ENCODE results near the gene BAG3. TPM values are rescaled to one million over a fixed set of nuclear protein-coding genes. Genes with fewer than 3 reads are reported as not detected.

BAG3 gene
- total RNA-seq, 1 experiment from 2014 or later, result 35.2 TPM

DNA sequence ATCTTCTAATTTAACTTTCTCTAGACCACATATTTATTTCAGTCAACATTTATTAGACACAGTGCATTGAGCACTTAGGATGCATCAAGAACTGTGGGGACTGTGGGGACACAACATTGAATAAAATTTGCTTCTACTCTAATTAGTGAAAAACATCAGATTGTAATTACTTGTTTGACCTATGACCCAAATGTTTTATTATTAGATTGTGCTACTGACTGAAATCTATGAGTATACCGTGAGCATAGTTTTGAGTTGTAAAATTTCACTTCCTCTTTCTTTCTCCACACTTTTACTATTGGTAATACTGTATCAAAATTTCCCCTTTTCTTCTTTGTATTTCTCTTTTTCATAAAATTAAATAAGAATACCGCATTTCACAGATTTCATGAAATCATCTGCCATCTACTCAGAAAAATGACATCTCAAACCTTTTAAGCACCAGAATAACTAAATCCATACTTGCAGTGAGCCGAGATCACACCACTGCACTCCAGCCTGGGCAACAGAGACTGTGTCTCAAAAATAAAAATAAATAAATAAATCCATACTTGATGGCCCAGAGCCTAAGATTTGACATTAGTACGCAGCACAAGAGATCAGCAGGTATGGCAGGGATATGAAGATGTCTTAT, 49.3 kb downstream of the BAG3 start:
- Mint-ChIP-seq H3K9me3 (ENCODE audit: low read depth, unreplicated experiment) (peaks cover 4% of the 10 kb centered on the region), H3K4me3 (ENCODE audit: low read depth, unreplicated experiment) (no peak overlapping the region), H3K27me3 (ENCODE audit: unreplicated experiment) (no peaks in the 10 kb centered on the region), H3K36me3 (ENCODE audit: insufficient read depth, unreplicated experiment) (no peaks in the 10 kb centered on the region), H3K4me1 (ENCODE audit: low read depth, unreplicated experiment) (peaks cover 10% of the 10 kb centered on the region), H3K27ac (ENCODE audit: unreplicated experiment) (no peak overlapping the region)
- intact Hi-C loops (cut with micrococcal nuclease; ENCODE audit: unreplicated experiment), result no loop called here
- TF ChIP-seq, protein P1, sequence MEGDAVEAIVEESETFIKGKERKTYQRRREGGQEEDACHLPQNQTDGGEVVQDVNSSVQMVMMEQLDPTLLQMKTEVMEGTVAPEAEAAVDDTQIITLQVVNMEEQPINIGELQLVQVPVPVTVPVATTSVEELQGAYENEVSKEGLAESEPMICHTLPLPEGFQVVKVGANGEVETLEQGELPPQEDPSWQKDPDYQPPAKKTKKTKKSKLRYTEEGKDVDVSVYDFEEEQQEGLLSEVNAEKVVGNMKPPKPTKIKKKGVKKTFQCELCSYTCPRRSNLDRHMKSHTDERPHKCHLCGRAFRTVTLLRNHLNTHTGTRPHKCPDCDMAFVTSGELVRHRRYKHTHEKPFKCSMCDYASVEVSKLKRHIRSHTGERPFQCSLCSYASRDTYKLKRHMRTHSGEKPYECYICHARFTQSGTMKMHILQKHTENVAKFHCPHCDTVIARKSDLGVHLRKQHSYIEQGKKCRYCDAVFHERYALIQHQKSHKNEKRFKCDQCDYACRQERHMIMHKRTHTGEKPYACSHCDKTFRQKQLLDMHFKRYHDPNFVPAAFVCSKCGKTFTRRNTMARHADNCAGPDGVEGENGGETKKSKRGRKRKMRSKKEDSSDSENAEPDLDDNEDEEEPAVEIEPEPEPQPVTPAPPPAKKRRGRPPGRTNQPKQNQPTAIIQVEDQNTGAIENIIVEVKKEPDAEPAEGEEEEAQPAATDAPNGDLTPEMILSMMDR (IDR thresholded peaks at IDR 0.05; ENCODE audit: unreplicated experiment), result no peak
- DNase-seq, result no peak
- CTCF ChIA-PET, result no interaction called here
- BruUV-seq (replicated peaks), result no TSS peak

GRCh38 chr10:119701861-119702260, 50.7 kb downstream of the BAG3 start:
- Mint-ChIP-seq H3K4me3 (ENCODE audit: low read depth, unreplicated experiment) (no peak overlapping the region), H3K4me1 (ENCODE audit: low read depth, unreplicated experiment) (peaks cover 10% of the 10 kb centered on the region), H3K36me3 (ENCODE audit: insufficient read depth, unreplicated experiment) (no peaks in the 10 kb centered on the region), H3K27me3 (ENCODE audit: unreplicated experiment) (no peaks in the 10 kb centered on the region), H3K9me3 (ENCODE audit: low read depth, unreplicated experiment) (peaks cover 3% of the 10 kb centered on the region), H3K27ac (ENCODE audit: unreplicated experiment) (no peak overlapping the region)
- intact Hi-C loops (cut with micrococcal nuclease; ENCODE audit: unreplicated experiment), result no loop called here
- peak; percentile 23 for DNase-seq
- BruUV-seq (replicated peaks), result no TSS peak
- CTCF ChIA-PET, result interaction anchor here (0.6 to 1.2 kb wide), 6 partner anchors 26 to 968 kb away, joined by 3 to 5 read pairs (median 4); no protein-coding TSS in a partner anchor
- TF ChIP-seq, protein P1 (IDR thresholded peaks at IDR 0.05; ENCODE audit: unreplicated experiment), result no peak

GRCh38 chr10:119702583-119702982, 51.4 kb downstream of the BAG3 start:
- no peaks in the 10 kb centered on the region for H3K27me3 Mint-ChIP-seq (ENCODE audit: unreplicated experiment)
- H3K27ac Mint-ChIP-seq (ENCODE audit: unreplicated experiment), result no peak overlapping the region
- intact Hi-C loops (cut with micrococcal nuclease; ENCODE audit: unreplicated experiment), result no loop called here
- BruUV-seq (replicated peaks), result no TSS peak
- no peak overlapping the region for H3K4me3 Mint-ChIP-seq (ENCODE audit: low read depth, unreplicated experiment)
- DNase-seq, result no peak
- peaks cover 10% of the 10 kb centered on the region for H3K4me1 Mint-ChIP-seq (ENCODE audit: low read depth, unreplicated experiment)
- CTCF ChIA-PET, result interaction anchor here (1.2 kb wide), 1 partner anchor 94 kb away, joined by 3 read pairs; no protein-coding TSS in a partner anchor
- H3K36me3 Mint-ChIP-seq (ENCODE audit: insufficient read depth, unreplicated experiment), result no peaks in the 10 kb centered on the region
- H3K9me3 Mint-ChIP-seq (ENCODE audit: low read depth, unreplicated experiment), result peaks cover 3% of the 10 kb centered on the region
- TF ChIP-seq, protein P1 (IDR thresholded peaks at IDR 0.05; ENCODE audit: unreplicated experiment), result no peak

DNA sequence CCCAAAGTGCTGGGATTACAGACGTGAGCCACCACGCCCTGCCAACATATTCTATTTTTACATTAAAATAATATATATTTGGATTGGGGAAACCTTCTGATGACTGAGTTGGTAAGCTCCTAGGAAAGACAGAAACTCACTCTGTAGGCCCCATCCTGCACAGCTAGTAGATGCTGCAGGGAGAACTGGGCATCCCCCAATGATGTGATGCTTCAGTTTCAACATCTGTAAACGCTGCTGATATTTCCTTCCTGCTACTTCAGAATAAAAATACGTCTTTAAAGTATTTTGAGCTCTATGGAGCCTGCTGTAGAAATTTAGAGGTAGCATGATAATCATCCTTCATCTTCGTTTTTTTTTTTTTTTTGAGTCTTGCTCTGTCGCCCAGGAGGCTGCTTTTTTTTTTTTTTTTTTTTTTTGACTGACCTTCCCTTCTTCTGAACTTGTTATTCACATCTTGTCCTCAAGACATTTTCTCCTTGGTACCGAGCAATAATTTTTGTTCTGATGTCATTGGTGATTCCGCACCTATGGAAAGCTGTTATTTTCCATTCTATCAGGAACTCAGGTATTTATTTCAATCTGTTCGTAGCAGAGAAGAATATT, 52.8 kb downstream of the BAG3 start:
- CTCF ChIA-PET, result no interaction called here
- intact Hi-C loops (cut with micrococcal nuclease; ENCODE audit: unreplicated experiment), result no loop called here
- Mint-ChIP-seq H3K4me3 (ENCODE audit: low read depth, unreplicated experiment) (no peak overlapping the region), H3K27me3 (ENCODE audit: unreplicated experiment) (no peaks in the 10 kb centered on the region), H3K9me3 (ENCODE audit: low read depth, unreplicated experiment) (peaks cover 3% of the 10 kb centered on the region), H3K27ac (ENCODE audit: unreplicated experiment) (no peak overlapping the region), H3K4me1 (ENCODE audit: low read depth, unreplicated experiment) (peaks cover 10% of the 10 kb centered on the region), H3K36me3 (ENCODE audit: insufficient read depth, unreplicated experiment) (no peaks in the 10 kb centered on the region)
- no peak for DNase-seq
- TF ChIP-seq, protein P1 (IDR thresholded peaks at IDR 0.05; ENCODE audit: unreplicated experiment), result no peak
- BruUV-seq (replicated peaks), result no TSS peak

All from Calu3 (cell line).